ENCODE data around the gene PDGFRB.

GRCh38 chr5:150157168-150157567 is 1.5 kb upstream of the PDGFRB start:
- TF ChIP-seq POLR2A (IDR thresholded peaks at IDR 0.05) (no peak), CTCF (IDR thresholded peaks at IDR 0.05) (no peak)

Measured in right lobe of liver (tissue), 4 donors.